22Rv1 (cell line): ENCODE measurements around the gene GPR155.

Source experiments
- CTCF ChIP-seq: fragments of 450-650 bp; IDR thresholded peaks from 2 replicates; pipeline ENCODE4 v1.5.1; 2017; ENCODE audit warnings: mild to moderate bottlenecking
- ZFX ChIP-seq: fragments of 450-650 bp; IDR thresholded peaks from 2 replicates; pipeline ENCODE4 v1.6.1; 2017; ENCODE audit warnings: antibody characterized with exemption, borderline replicate concordance

- TF ChIP-seq CTCF: no peak
- no peak for TF ChIP-seq ZFX
Observed at GRCh38 chr2:174491947-174492346, 5.1 kb upstream of the GPR155 start.
